NCI-H1048 (cell line): ENCODE measurements around the gene SYNGR2.
"Not testable (repeated sequence)": the region's sequence is repeated elsewhere in the genome, so short reads cannot be mapped to it uniquely, and the experiment has no call there.

ENCODE experiments used
- DNase-seq: peaks from one replicate; lab custom pipeline; 2025; lab: John Stamatoyannopoulos, UW

SYNGR2 gene

DNA sequence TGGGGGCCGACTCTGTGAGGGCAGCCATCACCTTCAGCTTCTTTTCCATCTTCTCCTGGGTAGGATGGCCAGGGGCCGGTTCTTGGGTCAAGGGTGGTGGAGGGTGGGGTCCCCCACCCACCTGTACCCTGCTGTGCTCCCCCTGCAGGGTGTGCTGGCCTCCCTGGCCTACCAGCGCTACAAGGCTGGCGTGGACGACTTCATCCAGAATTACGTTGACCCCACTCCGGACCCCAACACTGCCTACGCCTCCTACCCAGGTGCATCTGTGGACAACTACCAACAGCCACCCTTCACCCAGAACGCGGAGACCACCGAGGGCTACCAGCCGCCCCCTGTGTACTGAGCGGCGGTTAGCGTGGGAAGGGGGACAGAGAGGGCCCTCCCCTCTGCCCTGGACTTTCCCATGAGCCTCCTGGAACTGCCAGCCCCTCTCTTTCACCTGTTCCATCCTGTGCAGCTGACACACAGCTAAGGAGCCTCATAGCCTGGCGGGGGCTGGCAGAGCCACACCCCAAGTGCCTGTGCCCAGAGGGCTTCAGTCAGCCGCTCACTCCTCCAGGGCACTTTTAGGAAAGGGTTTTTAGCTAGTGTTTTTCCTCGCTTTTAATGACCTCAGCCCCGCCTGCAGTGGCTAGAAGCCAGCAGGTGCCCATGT lies 3.3 kb downstream of the SYNGR2 start:
- DNase-seq, result not testable (repeated sequence)

- no peak for DNase-seq
Observed at GRCh38 chr17:78172249-78173051, 4.1 kb downstream of the SYNGR2 start.

- no peak for DNase-seq
Observed at GRCh38 chr17:78173097-78173715, 4.8 kb downstream of the SYNGR2 start.

DNA sequence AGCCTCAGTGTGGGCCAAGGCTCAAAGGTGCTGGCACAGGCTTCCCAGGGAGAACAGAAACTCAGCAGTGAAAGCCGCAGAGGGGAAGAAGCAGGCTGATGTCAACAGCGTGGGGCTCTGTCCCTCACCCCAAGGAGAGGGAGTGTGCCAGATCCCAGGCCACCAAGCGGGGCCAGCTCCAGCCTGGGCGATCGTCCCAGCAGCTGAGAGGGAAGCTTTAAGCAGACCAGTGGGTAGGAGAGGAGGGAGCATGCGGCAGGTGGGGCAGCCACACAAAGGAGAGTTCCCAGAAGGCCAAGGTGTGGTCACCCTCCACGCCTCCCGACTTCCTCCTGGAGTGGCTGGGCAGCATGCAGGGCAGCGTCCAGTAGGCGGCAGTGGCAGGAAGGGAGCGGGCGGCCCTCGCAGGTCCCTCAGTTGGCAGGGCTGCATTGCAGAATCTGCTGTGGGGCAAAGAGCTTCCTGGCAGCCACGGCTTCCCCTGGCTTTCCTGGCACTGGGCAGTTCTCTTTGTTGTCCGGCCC lies 6.0 kb downstream of the SYNGR2 start:
- no peak for DNase-seq

- no peak for DNase-seq
Observed at GRCh38 chr17:78174870-78175642, 6.7 kb downstream of the SYNGR2 start.

DNA sequence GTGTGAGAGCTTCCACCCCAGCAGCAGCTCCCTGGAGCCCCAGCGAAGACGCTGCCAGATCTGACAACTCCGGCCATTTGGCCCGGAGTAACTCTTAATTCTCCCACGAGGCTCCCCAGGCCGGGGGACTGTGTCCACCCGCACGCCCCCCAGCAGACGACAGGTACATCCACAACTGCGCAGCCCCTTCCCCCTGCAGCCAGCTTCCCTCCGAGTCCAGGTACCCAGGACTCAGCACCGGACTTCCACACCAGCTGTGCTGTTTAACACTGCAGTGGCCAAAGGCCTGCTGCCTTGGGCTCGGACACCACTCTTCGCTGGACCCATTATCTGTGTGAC lies 7.2 kb downstream of the SYNGR2 start:
- DNase-seq, result no peak

GRCh38 chr17:78176548-78177025 lies 8.2 kb downstream of the SYNGR2 start:
- no peak for DNase-seq

GRCh38 chr17:78179372-78179771 lies 11.0 kb downstream of the SYNGR2 start:
- DNase-seq, result no peak

- DNase-seq, result no peak
Observed at GRCh38 chr17:78180083-78180482, 11.7 kb downstream of the SYNGR2 start.

GRCh38 chr17:78180508-78180907 lies 12.1 kb downstream of the SYNGR2 start:
- DNase-seq, result no peak

DNA sequence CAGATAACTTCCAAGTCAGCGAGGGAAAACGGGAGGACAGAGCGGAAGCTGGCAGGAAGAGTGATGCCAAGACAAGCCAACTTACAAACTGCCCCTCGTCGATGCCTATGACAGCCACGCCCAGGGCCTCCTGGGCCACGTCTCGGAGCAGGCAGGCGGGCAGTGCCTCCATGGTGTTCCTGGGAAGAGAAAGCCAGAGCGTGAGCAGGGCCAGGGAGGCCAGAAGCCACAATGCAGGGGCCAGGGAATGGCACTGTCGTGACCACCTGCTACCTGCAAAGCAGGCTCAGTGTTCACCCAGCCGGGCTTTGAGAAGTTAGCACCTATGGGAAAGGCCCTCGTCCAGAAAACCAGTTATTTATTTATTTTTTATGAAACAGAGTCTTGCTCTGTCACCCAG lies 14.1 kb downstream of the SYNGR2 start:
- no peak for DNase-seq

GRCh38 chr17:78183916-78184315 lies 15.5 kb downstream of the SYNGR2 start:
- no peak for DNase-seq

- DNase-seq, result no peak
Observed at GRCh38 chr17:78184351-78184750, 16.0 kb downstream of the SYNGR2 start.

- no peak for DNase-seq
Observed at GRCh38 chr17:78184868-78185267, 16.5 kb downstream of the SYNGR2 start.

GRCh38 chr17:78185981-78186691 lies 17.8 kb downstream of the SYNGR2 start:
- DNase-seq, result no peak

- peak; percentile 89 for DNase-seq
Observed at GRCh38 chr17:78186692-78187595, 18.6 kb downstream of the SYNGR2 start, which contains the start of the genes AFMID and TK1. Gene AFMID, plus strand, starts transcription at chr17:78187362. Its CDS starts 9 bp downstream, at chr17:78187371. Gene TK1, minus strand, starts transcription at chr17:78187052. Its CDS starts 58 bp downstream, at chr17:78186994.

DNA sequence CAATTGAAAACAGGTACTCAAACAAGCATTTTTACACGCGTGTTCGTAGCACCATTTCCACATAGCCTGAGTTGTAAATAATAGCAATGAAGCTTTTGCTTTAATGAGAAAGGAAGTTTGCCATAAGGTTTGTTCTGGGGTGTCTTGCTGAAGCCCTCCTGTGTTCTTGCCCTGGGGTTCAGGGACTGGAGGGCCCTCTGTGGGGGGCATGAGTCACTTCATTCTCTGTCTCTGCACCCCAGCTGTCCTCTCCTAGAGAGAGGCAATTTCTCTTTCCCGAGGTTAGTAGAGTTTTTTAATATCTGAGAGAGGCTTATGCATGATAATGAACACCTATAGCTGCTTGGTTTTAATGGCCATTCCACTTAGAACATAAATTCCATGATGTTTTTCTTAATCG lies 28.3 kb downstream of the SYNGR2 start:
- DNase-seq, result no peak

DNA sequence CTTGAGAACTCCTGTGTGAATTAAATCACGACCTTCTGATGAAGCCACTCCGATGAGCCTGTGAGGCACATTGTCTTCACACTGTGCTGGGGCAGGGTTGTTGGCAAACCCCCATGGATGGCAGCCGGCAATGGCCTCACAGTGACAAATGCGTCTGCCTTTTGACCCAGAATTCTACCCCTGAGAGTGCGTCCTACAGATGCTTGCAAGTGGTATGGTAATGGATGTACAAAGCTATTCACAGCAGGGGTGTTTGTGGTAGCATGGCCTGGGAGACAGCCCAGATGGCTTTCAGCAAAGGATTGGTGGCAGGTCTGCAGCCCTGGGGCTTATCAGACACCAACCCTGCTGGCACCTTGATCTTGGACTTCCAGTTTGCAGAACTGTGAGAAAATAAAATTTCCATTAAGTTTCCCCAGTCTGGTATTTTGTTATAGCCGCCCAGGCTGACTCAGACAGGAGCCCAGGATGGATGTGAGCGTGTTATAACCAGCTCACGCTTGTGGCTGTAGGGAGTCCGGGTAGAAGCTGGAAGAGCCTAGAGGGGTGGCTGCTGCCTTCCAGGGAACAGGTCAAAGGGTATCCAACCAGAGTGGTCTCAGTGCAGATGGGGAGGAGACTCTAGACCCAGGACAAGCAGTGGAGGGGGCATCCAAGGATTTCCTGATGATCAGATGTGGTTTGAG lies 28.9 kb downstream of the SYNGR2 start:
- no peak for DNase-seq

DNA sequence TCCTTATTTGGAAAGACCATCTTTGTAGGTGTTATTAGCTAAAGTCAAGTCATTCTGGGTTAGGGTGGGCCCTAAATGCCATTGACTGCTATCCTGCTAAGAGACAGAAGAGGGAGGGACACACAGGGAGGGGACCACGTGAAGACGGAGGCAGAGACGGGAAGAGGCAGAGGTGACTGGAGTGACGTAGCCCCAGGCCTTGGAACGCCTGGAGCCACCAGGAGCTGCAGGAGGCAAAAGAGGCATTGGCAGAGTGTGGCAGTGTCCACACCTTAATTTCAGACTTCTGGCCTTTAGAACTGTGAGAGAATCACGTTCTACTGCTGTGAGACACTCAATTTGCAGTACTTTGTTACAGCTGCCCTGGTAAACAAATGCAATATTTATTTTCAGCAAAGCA lies 32.1 kb downstream of the SYNGR2 start:
- no peak for DNase-seq

DNA sequence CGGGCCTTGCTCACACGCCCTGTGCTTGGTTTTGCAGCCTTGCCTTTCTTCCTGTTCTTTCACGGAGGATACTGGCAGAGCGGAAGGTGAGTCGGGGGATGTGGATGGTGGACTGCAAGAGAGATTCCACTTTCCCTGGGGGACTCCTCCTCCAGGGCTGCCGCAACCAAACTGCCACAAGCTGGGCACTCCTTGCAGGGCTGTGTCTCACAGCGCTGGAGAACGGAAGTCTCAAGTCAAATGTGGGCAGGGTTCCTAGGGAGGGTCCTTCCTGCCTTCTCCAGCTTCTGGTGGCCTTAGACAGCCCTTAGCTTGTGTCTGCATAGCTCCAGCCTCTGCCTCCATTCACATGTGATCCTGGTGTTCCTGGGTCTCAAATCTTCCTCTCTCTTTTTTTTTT lies 34.3 kb downstream of the SYNGR2 start:
- DNase-seq, result no peak
